Skeletal muscle tissue (tissue), 4 donors: ENCODE measurements around the gene SLC24A2. TPM values are rescaled to one million over a fixed set of nuclear protein-coding genes. Genes with fewer than 3 reads are reported as not detected.

Experiments used
- H3K27ac ChIP-seq: one replicate; pipeline ENCODE4 v1.7.0; 2013; ENCODE audit warnings: mild to moderate bottlenecking, low read depth, low read length, inconsistent platforms
- H3K27me3 ChIP-seq, 3 donors: one replicate each; pipeline ENCODE4 v1.7.0; 2013; ENCODE audit warnings: low read length in 3 of 3; ENCODE audit not compliant: control insufficient read depth in 3 of 3, insufficient read depth in 3 of 3
- H3K36me3 ChIP-seq, 3 donors: one replicate each; pipeline ENCODE4 v1.7.0; 2013; ENCODE audit warnings: low read length in 3 of 3; ENCODE audit not compliant: control insufficient read depth in 3 of 3, insufficient read depth in 3 of 3
- H3K4me1 ChIP-seq, 3 donors: one replicate each; pipeline ENCODE4 v1.7.0; 2013; ENCODE audit warnings: low read length in 3 of 3, mild to moderate bottlenecking in 3 of 3; ENCODE audit not compliant: control insufficient read depth in 3 of 3, insufficient read depth in 3 of 3
- H3K4me3 ChIP-seq, 3 donors: one replicate each; pipeline ENCODE4 v1.7.0; 2013; ENCODE audit warnings: low read length in 3 of 3
- H3K9ac ChIP-seq, 3 donors: one replicate each; pipeline ENCODE4 v1.7.0; 2013; ENCODE audit warnings: low read length in 3 of 3, mild to moderate bottlenecking in 3 of 3, moderate library complexity in 2 of 3, low read depth in 1 of 3
- H3K9me3 ChIP-seq, 3 donors: one replicate each; pipeline ENCODE4 v1.7.0; 2013; ENCODE audit warnings: low read length in 3 of 3; ENCODE audit not compliant: control insufficient read depth in 3 of 3
- total RNA-seq: library from RNA; depleted of rRNA; stranded (reverse); fragments of >200 nt; gene quantifications from one replicate; pipeline ENCODE4 v1.2.3, GENCODE V29; 2014
- donor health status: Osteomylitis.

Gene SLC24A2
- total RNA-seq, 1 donor from 2014 or later = 0.52 TPM

DNA sequence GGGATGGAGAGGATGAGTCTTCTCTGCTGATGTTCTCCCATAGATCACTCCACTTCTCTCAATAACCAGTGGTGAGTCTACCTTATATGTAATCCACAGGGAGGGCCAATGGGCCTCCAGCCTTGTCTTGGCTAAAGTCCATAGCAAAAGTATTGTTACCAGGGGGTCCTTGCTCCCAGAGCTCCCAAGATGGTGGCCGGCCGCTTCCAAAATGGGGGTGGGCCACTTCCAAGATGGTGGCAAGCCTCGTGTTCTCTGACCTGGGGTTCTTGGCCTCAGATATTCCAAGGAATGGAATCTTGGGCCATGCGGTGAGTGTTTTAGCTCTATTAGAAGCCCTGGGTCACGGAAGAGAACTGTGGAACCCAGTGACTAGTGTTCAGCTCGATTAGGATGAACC lies 12.0 kb upstream of the SLC24A2 start:
- no peak overlapping the region for H3K27ac ChIP-seq
- no peak overlapping the region for H3K4me3 ChIP-seq
- H3K9ac ChIP-seq = no peak overlapping the region
- no peaks in the 10 kb centered on the region for H3K4me1 ChIP-seq
- H3K36me3 ChIP-seq = no peaks in the 10 kb centered on the region
- no peaks in the 10 kb centered on the region for H3K9me3 ChIP-seq
- H3K27me3 ChIP-seq = no peaks in the 10 kb centered on the region

DNA sequence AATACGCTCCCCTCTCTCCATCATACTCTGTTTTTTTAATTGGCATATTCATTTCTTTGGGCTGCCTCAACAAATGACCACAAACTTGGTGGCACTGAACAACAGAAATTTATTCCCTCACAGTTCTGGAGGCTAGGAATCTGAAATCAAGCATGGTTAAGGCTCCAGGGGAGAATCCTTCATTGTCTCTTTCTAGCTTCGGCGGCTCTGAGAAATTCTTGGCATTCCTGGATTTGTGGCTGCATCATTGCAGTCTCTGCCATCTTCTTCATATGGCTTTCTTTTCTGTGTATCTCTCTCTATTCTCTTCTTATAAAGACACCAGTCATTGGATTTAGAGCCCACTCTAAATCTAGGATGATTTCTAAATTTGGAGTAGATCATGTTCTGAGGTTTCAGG lies 10.9 kb upstream of the SLC24A2 start:
- H3K27ac ChIP-seq = no peak overlapping the region
- no peaks in the 10 kb centered on the region for H3K36me3 ChIP-seq
- no peaks in the 10 kb centered on the region for H3K27me3 ChIP-seq
- no peaks in the 10 kb centered on the region for H3K4me1 ChIP-seq
- H3K9me3 ChIP-seq = no peaks in the 10 kb centered on the region
- no peak overlapping the region for H3K9ac ChIP-seq
- no peak overlapping the region for H3K4me3 ChIP-seq

DNA sequence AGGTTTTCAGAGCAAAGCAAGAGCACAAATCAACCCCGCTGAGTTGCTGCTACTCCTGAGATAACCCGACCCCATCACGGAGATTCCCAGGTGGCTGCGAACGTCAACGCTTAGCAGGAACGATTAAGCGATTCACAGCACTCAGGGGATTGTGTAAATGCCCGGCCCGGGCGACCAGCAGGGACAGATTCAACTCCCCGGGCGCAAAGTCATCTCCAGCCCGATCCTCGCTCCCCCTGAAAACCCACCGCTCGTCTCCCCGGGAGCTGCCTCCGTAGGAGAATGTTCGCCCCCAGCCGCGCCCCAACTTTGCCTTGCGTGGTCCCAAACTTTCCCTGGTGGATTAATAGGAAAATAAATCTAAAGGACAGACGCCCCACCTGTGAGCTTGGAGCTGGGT lies 685 bp downstream of the SLC24A2 start:
- Histone ChIP-seq H3K9me3 (no peaks in the 10 kb centered on the region), H3K36me3 (no peaks in the 10 kb centered on the region), H3K27ac (no peak overlapping the region), H3K27me3 (peaks cover 0 to 14% (median 10%) of the 10 kb centered on the region in 3 donors), H3K4me3 (no peak overlapping the region), H3K9ac (no peak overlapping the region), H3K4me1 (no peaks in the 10 kb centered on the region)

DNA sequence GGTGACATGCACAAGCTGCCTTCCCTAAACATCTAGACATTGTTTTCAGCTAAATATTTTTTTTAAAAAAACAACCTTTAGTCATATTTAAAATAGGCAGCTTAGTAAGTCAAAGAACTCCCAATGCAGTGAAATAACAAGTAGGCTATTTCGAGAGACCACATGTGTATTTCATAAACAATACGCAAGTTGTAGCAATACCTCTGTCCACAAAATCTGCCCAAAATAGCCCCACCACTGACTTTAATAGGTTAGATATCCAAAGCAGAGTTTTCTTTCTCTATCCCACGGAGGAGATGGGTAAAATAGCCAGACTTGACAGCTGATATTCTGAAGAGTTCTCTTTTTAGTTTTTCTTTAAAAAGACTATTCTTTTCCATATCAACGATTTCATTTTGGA lies 1.2 kb downstream of the SLC24A2 start:
- Histone ChIP-seq H3K9ac (no peak overlapping the region), H3K27me3 (peaks cover 0 to 14% (median 10%) of the 10 kb centered on the region in 3 donors), H3K4me3 (no peak overlapping the region)

DNA sequence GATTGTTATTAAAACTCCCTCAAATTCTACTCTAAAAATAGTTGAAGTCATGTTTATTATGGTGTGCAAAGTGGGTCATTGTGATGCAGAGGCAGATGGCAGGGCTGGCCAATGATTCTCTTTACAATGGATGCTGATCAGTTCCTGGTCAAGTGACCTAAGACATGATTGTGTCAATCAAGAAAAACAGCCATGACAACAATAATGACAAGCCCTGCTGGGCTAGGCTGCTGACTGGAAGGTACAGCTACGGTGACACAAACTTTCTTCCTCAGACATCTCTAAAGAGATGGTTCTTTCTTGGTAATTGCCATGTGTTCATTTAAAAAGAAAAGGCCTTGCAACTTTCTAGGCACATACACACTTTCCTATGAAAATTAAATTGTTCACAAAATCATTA lies 3.6 kb downstream of the SLC24A2 start:
- Histone ChIP-seq H3K9me3 (no peaks in the 10 kb centered on the region), H3K4me3 (no peak overlapping the region), H3K27me3 (peaks cover 0 to 14% (median 10%) of the 10 kb centered on the region in 3 donors), H3K36me3 (no peaks in the 10 kb centered on the region), H3K27ac (no peak overlapping the region), H3K4me1 (no peaks in the 10 kb centered on the region), H3K9ac (no peak overlapping the region)

More for the DNA sequence above, 1.2 kb downstream of the SLC24A2 start:
- Histone ChIP-seq H3K27ac (no peak overlapping the region), H3K36me3 (no peaks in the 10 kb centered on the region), H3K9me3 (no peaks in the 10 kb centered on the region), H3K4me1 (no peaks in the 10 kb centered on the region)

DNA sequence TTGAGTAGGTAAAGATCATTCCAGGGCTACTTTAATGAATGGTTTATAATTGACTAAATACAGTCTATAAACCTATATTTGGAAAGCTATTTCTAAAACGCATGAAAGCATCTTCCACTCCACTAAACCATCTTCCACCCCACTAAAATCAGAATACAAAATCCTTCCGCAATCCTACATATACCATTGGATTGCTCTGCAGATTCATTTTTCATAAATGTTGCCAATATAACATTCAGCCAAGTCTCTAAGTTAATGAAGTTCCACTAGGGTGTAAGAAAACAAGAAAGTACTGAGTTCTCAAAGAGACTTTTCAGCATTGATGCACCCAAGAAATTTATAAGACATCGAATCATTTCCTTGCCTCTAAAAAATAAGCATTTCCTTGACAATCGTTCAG lies 4.7 kb downstream of the SLC24A2 start:
- H3K27me3 ChIP-seq = peaks cover 0 to 8% (median 4%) of the 10 kb centered on the region in 3 donors
- H3K27ac ChIP-seq = no peak overlapping the region
- no peaks in the 10 kb centered on the region for H3K4me1 ChIP-seq
- H3K4me3 ChIP-seq = no peak overlapping the region
- H3K9ac ChIP-seq = no peak overlapping the region
- H3K9me3 ChIP-seq = no peaks in the 10 kb centered on the region
- no peaks in the 10 kb centered on the region for H3K36me3 ChIP-seq

DNA sequence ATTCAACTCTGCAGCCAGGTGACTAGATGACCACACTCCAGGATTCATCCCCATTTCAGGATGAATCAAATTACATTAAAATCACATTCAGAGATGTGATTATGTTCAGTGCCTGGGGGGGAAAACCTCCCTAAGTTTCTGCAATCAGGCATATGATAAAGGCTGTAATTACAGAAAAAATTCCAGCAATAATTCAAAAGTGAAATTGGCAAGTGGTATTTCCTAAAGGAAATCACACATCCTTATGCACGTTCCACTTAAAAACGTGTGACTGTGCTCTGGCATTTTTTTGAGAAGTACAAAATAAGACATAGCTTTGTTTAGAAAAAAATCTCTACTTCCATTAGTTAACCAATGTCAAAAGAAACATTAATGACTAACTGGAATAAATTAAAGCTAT lies 5.3 kb downstream of the SLC24A2 start:
- Histone ChIP-seq H3K9me3 (no peaks in the 10 kb centered on the region), H3K36me3 (no peaks in the 10 kb centered on the region), H3K27me3 (peaks cover 0 to 5% (median 0%) of the 10 kb centered on the region in 3 donors), H3K4me1 (no peaks in the 10 kb centered on the region), H3K4me3 (no peak overlapping the region), H3K9ac (no peak overlapping the region), H3K27ac (no peak overlapping the region)

DNA sequence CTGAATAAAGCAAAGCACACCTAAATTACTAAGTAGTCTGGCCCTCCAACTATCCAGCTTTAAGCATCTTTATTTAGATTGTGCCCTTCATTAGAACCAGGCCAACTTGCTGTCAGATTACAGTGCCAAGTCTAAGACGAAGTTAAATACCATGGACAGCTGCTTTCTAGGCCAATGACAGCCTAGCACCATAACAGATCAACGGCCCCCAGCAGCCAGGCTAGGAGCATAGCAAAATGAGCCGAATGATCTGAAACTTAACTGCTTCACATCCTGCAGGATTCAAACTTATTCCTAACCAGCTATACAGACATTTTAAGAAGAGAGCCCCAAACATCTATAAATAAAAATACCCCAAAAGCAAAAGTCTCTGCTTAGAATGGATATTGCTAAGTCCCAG lies 6.8 kb downstream of the SLC24A2 start:
- no peak overlapping the region for H3K27ac ChIP-seq
- no peaks in the 10 kb centered on the region for H3K4me1 ChIP-seq
- no peak overlapping the region for H3K9ac ChIP-seq

DNA sequence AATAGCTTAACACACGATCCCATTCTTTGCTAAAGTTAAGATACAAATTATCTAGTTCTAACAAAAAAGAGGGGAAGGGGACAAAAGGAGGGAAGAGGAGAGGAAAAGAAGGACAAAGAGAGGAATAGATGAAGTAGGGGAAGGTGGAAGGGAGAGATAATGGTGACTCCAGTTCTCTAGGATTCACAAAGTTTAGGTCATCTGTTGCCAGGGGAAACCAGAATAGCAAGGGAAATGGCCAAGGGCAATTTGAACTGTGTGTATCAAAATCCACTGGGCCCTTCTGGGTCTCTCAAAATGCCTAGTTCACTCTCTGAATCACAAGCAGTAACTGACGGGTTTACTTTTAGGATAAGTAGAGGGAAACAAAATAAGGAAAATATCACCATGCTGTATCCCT lies 7.6 kb downstream of the SLC24A2 start:
- no peaks in the 10 kb centered on the region for H3K27me3 ChIP-seq
- H3K9me3 ChIP-seq = no peaks in the 10 kb centered on the region
- H3K27ac ChIP-seq = no peak overlapping the region
- no peak overlapping the region for H3K4me3 ChIP-seq
- H3K4me1 ChIP-seq = no peaks in the 10 kb centered on the region
- H3K9ac ChIP-seq = no peak overlapping the region
- no peaks in the 10 kb centered on the region for H3K36me3 ChIP-seq

More for the DNA sequence above, 6.8 kb downstream of the SLC24A2 start:
- no peaks in the 10 kb centered on the region for H3K27me3 ChIP-seq
- no peaks in the 10 kb centered on the region for H3K9me3 ChIP-seq
- no peak overlapping the region for H3K4me3 ChIP-seq
- no peaks in the 10 kb centered on the region for H3K36me3 ChIP-seq

DNA sequence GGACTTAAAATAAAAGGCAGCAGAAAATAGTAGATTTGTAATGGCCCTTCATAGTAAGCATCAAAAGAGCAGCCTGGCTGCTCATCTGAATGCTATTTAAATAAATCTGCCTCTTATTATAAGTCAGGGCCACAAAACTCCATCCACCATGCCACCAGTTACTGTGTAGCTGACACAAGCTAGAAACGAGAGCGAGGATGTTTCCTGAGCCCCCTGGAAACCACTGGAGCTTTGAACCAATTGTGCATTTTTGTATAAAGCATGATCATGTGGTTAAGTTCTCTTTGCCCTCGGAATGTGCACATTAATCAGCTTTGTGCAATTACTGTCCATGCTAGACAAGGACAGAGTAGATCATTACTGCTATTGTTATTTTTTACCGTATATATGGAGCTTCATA lies 17.4 kb downstream of the SLC24A2 start:
- H3K9ac ChIP-seq = no peak overlapping the region
- no peaks in the 10 kb centered on the region for H3K36me3 ChIP-seq
- no peak overlapping the region for H3K27ac ChIP-seq
- no peak overlapping the region for H3K4me3 ChIP-seq
- H3K9me3 ChIP-seq = no peaks in the 10 kb centered on the region
- no peaks in the 10 kb centered on the region for H3K27me3 ChIP-seq
- no peaks in the 10 kb centered on the region for H3K4me1 ChIP-seq

DNA sequence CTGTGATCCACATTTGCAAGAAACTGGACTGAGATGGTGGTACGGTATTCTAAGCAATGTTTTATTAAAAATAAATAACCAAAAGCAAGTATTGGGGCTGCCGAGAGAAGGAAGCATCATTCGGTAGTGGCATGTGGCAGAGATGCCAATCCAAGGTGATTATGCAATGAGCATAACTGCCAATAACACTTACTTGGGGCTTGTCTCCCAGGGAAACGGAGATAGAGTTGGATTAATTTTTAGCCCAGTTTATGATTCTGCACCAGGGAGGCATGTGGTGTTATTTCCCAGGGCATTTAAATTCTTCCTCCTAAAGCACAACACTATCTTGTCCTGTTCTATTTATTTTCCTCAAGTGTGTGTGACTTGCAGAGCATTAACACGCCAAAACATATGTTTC lies 17.9 kb downstream of the SLC24A2 start:
- H3K4me1 ChIP-seq = no peaks in the 10 kb centered on the region

More for the DNA sequence above, 17.9 kb downstream of the SLC24A2 start:
- Histone ChIP-seq H3K36me3 (no peaks in the 10 kb centered on the region), H3K27me3 (no peaks in the 10 kb centered on the region), H3K9ac (no peak overlapping the region), H3K4me3 (no peak overlapping the region), H3K9me3 (no peaks in the 10 kb centered on the region), H3K27ac (no peak overlapping the region)
